ENCODE measurements around the gene CPNE5. TPM values are rescaled to one million over a fixed set of nuclear protein-coding genes. Genes with fewer than 3 reads are reported as not detected.

Gene CPNE5
- total RNA-seq, 4 donors from 2014 or later, result 0.35 to 5.8 (median 2.9) TPM

GRCh38 chr6:36730424-36731380 is 108.5 kb downstream of the CPNE5 start:
- TF ChIP-seq CTCF (IDR thresholded peaks at IDR 0.05) (no peak), POLR2A (IDR thresholded peaks at IDR 0.05) (no peak)
- Histone ChIP-seq H3K9me3 (no peaks in the 10 kb centered on the region), H3K4me1 (peaks cover 0 to 13% (median 2%) of the 10 kb centered on the region in 4 donors), H3K27me3 (no peaks in the 10 kb centered on the region), H3K4me3 (no peak overlapping the region), H3K27ac (no peak overlapping the region), H3K36me3 (no peaks in the 10 kb centered on the region)
- no peak for DNase-seq

- Histone ChIP-seq H3K27ac (no peak overlapping the region), H3K9me3 (no peaks in the 10 kb centered on the region), H3K4me3 (no peak overlapping the region), H3K4me1 (no peaks in the 10 kb centered on the region), H3K27me3 (no peaks in the 10 kb centered on the region), H3K36me3 (no peaks in the 10 kb centered on the region)
- DNase-seq, result no peak
- TF ChIP-seq CTCF (IDR thresholded peaks at IDR 0.05) (no peak), POLR2A (IDR thresholded peaks at IDR 0.05) (no peak)
These were observed 110.1 kb downstream of the CPNE5 start for GRCh38 chr6:36729161-36729524.

DNA sequence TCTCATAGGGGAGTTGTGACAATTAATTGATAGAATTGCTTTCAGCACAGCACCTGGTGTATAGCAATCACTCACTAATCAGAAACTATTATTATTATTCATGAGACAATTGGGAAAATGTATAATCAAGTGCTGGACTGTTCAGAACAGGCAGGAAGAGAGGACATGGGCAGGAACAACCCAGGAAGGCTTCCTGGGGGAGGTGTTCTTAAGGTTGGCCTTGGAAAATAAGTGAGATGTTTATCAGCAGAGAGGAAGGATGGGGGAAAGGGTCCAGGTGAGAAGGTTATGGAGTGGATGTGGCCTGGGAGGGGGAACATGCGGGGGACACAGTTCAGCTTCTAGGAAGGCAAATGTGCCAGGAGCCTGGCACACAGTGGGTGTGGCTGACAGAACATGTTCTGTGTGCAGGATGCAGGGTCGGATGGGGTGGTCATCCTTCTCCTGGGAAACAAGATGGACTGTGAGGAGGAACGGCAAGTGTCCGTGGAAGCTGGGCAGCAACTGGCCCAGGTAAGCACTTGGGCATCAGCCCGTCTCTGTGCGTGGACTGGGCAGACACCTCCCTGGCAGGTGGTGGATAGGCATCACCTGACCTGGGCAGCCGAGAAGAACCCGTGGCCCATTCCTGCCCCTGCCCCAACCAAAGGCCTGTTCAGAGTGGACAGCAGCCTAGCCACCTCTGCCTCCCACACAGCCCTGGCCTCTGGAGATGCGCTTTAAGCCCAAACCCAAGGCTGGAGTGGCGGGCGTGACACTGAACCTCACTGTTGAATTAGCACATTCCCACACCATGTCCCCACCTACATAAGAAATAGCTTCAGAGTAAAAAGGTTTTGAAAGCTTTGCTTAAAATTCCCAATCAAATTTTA is 110.7 kb downstream of the CPNE5 start:
- DNase-seq, result no peak
- Histone ChIP-seq H3K4me1 (no peaks in the 10 kb centered on the region), H3K9me3 (no peaks in the 10 kb centered on the region), H3K27ac (no peak overlapping the region), H3K27me3 (no peaks in the 10 kb centered on the region), H3K4me3 (no peak overlapping the region), H3K36me3 (no peaks in the 10 kb centered on the region)
- no peak for TF ChIP-seq POLR2A (IDR thresholded peaks at IDR 0.05)
- no peak for TF ChIP-seq CTCF (IDR thresholded peaks at IDR 0.05)

- no peak for DNase-seq
- no peaks in the 10 kb centered on the region for H3K9me3 ChIP-seq
- TF ChIP-seq CTCF (IDR thresholded peaks at IDR 0.05) (no peak), POLR2A (IDR thresholded peaks at IDR 0.05) (no peak)
- H3K27me3 ChIP-seq, result no peaks in the 10 kb centered on the region
- H3K36me3 ChIP-seq, result no peaks in the 10 kb centered on the region
- no peak overlapping the region for H3K27ac ChIP-seq
- no peak overlapping the region for H3K4me3 ChIP-seq
- no peaks in the 10 kb centered on the region for H3K4me1 ChIP-seq
These were observed 111.7 kb downstream of the CPNE5 start for GRCh38 chr6:36727505-36728021.

- no peaks in the 10 kb centered on the region for H3K27me3 ChIP-seq
- no peaks in the 10 kb centered on the region for H3K4me1 ChIP-seq
- no peak overlapping the region for H3K4me3 ChIP-seq
- no peak overlapping the region for H3K27ac ChIP-seq
- H3K9me3 ChIP-seq, result no peaks in the 10 kb centered on the region
- TF ChIP-seq POLR2A (IDR thresholded peaks at IDR 0.05) (no peak), CTCF (IDR thresholded peaks at IDR 0.05) (no peak)
- no peaks in the 10 kb centered on the region for H3K36me3 ChIP-seq
- no peak for DNase-seq
These were observed 113.7 kb downstream of the CPNE5 start for GRCh38 chr6:36725581-36725980.

Measured in Peyer's patch (tissue), 4 donors.